Nucleus accumbens (tissue), 56 donors: ENCODE results near the gene WDR72.
A peak's percentile ranks its signal among the peaks of the same experiment; 100 is the strongest.

Source experiments
- DNase-seq, 56 donors: peaks; one replicate each; lab custom pipeline; 2025; lab: John Stamatoyannopoulos, UW

Gene WDR72

GRCh38 chr15:53611145-53611920, 148.1 kb downstream of the WDR72 start:
- DNase-seq = no peak

GRCh38 chr15:53591041-53591440, 168.4 kb downstream of the WDR72 start:
- no peak for DNase-seq

GRCh38 chr15:53590380-53590779, 169.1 kb downstream of the WDR72 start:
- DNase-seq = no peak

DNA sequence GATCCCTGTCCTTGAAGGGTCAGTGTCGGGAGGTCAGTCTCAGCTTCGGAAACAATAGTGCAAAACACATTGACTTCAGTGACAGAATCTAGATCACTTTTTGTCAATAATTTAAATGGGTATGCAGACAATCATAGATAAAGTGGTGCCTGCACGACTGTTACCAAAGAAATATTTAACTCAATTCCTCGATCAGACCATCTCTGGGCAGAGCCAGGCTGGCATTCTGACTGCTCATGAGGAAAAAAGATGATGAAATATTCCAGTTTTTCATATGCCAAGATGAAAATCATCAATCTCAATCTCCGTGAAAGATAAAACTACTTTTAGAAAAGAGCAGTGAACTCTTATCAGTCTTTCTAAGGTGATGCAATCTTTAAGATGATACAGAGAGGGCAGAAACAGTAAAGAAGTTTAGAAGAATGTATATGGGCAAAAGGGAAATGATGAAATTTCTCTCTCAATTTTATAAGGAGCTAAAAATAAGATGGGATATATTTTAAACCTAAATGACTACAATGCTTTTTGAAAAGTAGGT, 169.9 kb downstream of the WDR72 start:
- no peak for DNase-seq

DNA sequence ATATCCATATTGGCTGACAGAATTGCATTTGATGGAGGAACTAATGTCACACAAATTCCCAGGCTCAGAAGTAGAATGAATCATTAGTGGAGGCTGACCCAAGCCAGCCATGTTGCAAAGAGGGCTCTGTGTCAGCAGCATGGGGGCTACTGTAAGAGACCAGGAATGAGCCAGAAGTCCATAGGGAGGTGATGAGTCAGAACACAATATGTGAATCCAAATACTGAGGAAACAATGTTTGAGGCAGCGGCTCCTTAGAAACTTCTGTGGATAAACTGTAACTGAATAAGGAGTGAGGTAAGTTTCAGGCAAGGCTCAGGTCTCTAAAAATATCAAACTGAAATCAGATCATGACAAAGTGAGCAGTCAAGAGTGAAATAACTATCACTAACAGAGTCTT, 170.7 kb downstream of the WDR72 start:
- no peak for DNase-seq

- DNase-seq = peak in 12 of 56 donors; percentile 0 to 42 (median 10)
Measured at GRCh38 chr15:53586799-53587198, 172.7 kb downstream of the WDR72 start.

DNA sequence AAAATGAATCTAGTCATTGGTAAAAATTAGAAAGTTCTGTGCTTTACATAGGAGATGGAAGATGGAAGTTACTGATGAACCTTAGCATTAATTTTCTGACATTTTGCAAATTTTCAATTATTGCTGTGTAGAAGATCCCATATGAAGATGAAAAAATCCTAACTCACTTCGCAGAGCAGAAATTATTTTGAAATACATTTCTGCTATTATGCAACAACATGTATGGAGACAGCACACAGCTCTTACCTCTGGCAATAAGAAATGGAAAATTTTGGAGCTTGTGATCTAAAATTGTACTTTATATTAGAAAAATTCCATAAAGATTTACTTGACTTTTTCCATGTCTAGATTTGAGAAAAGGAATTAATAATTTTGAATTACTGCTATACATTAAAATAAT, 177.9 kb downstream of the WDR72 start:
- no peak for DNase-seq

- DNase-seq = peak in 5 of 56 donors; percentile 1 to 27 (median 4)
Measured at GRCh38 chr15:53580366-53580765, 179.1 kb downstream of the WDR72 start.

GRCh38 chr15:53576841-53577240, 182.6 kb downstream of the WDR72 start:
- DNase-seq = no peak

- no peak for DNase-seq
Measured at GRCh38 chr15:53573091-53573490, 186.4 kb downstream of the WDR72 start.

DNA sequence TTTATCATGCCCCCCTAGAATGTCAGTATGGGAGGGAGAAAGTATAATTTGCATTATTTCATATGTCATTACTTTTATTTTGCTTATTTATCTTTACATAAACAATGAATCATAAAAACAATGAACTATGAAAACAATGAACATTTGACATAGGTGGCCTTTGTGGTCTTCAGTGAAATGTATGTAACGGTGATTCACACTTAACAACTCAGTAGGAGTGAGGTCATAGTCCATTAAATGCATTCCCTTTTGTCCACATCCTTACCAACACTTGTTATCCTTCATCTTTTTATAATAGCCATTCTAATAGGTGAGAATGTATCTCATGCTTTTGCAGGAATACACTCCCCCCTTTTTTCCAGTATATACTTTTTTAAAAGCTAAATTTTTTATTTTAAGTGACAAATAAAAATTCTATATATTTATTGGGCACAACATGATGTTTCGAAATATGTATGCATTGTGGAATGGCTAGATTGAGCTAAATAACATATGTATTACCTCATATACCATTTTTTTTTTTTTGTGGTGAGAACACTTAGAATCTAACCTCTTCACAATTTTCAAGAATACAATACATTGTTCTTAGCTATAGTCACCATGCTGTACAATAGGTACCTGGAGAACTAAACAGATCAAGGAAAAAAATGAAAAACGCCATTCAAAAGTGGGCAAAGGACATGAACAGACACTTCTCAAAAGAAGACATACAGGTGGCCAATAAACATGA, 189.5 kb downstream of the WDR72 start:
- no peak for DNase-seq

- no peak for DNase-seq
Measured at GRCh38 chr15:53566912-53567311, 192.6 kb downstream of the WDR72 start.

DNA sequence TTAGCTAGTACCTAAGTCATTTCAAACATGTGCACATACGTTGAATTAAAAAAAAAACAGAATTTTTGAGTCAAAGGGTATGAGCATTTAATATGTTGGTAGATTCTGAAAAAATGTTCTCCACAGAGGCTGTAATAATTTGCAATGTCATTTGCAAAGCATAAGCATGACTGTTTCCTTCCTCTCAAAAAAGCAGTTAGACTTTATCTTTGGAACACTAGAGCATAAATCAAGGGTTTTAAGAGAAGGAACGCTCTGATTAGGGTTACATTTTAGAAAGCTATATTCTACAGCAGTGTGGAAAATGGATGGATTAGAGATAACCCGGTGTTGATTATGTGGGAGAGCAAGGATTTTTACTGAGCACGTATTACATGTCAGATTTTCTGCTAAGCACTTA, 193.7 kb downstream of the WDR72 start:
- no peak for DNase-seq

DNA sequence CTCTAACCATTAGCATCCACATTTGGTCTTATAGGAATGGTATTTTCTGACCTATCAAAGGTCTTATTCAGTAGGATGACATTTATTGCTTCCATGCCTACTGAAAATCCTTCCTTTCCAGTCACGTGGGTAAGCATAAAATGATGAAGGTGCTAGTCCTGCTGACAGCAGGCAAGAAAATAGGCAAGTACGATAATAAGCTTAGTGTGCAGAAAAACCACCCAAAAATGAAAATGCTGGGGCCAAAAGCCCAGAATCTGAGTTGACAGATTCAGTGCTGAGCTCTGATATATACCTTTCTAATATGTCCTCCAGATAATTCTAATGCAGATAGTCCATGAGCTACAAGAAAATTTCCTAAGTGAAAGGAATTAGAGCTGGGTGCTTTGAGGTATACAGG, 194.8 kb downstream of the WDR72 start:
- DNase-seq = no peak

GRCh38 chr15:53563627-53564026, 195.8 kb downstream of the WDR72 start:
- no peak for DNase-seq

GRCh38 chr15:53559364-53560277, 199.8 kb downstream of the WDR72 start:
- DNase-seq = no peak

DNA sequence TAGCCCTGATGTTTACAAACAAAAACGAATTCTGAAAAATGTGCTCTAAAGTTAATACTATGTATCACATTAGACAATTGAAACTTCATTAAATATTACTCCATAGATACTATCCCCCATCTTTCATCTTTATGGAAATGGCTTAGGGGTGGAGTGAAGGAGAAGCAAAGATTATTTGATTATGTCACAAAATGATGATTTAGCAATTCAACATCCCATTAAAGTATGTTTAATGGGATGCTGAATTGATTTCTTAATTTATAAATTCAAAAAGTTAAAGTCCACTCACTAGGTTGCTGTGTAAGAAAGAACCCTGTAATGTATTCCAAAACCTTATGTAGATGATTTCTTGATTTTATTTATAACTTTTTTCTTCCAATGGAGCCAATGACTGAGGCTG, 201.1 kb downstream of the WDR72 start:
- DNase-seq = no peak

- no peak for DNase-seq
Measured at GRCh38 chr15:53555226-53555625, 204.2 kb downstream of the WDR72 start.

DNA sequence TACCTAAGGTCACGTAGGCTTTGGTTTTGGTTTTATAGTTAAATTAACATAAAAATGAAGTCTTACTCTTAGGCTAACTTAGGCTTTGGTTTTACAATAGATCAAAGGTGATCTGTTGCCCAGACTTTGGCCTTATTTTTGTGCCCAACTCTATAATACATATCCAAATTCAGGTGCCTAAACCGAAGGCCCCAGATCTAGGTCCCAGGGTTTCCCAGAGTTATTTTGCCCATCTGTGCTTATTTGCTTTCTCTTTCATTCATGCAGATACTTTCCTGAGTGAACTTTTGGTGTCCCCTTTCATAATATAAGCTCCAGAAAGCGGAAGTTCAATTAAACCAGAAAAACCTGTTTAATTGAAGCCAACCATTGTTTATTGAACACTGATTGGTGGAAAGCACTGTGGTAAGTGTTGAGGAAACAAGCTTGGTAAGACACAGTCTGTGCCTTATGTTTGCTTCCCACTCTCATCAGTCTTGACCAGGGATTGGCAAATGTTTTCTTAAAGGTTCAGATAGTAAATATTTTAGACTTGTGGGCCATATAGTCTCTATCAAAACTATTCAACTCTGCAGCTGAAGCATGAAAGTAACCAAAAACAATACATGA, 209.7 kb downstream of the WDR72 start:
- no peak for DNase-seq

- DNase-seq = no peak
Measured at GRCh38 chr15:53548236-53548635, 211.2 kb downstream of the WDR72 start.
